ENCODE data around the gene NLGN3. TPM values are rescaled to one million over a fixed set of nuclear protein-coding genes. Genes with fewer than 3 reads are reported as not detected.

NLGN3 gene
- polyA plus RNA-seq, 3 donors, result 0.05 to 0.80 TPM; not detected in 1

DNA sequence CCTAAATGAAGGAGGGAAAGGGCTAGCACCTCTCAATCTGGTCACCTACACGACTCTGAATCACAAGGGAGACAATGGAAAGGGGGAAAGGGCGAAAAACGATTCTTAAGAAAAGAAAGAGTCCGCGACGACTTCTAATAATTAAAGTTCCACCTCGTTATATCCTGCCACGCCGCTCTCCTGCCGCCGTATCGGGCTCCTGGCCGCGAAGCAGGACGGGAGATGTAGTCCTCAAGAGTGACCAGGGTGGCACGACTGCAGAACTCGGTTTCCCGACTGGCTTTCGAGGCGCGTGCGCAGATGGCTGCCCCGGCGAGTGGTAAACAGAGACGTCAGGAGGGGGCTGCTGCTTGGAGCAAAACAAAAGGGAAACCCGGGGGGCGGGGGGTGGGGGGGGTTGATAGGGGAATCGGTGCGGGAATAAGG is 49.1 kb upstream of the NLGN3 start, which contains the start of gene FOXO4:
Gene FOXO4 (plus strand): TSS at position 297 of the 426 bp plus-strand sequence. CDS start 678 bp downstream, outside the sequence.
- H3K4me3 ChIP-seq (replicated peaks in 1 of 3; ENCODE audit: low read depth in 2 of 3, low read length in 3 of 3), result peak within 1 kb of the TSS; percentile 83 to 90 (median 85)
- H3K4me2 ChIP-seq (replicated peaks; ENCODE audit: extremely low read depth, low read length, poor library complexity, severe bottlenecking), result peak within 1 kb of the TSS; percentile 80
- no peaks in the 10 kb centered on the region for H3K27me3 ChIP-seq (ENCODE audit: control insufficient read depth in 2 of 2, insufficient read depth in 2 of 2, low read length in 2 of 2)
- peak within 1 kb of the TSS; percentile 92 to 98 for H3K4me3 Mint-ChIP-seq
- DNase-seq, result peak; percentile 79 to 83 (median 79)
- H3K27ac ChIP-seq (ENCODE audit: low read depth in 1 of 2, low read length in 2 of 2), result peak within 1 kb of the TSS; percentile 6 to 75
- no peaks in the 10 kb centered on the region for H3K79me2 ChIP-seq (ENCODE audit: insufficient read depth, low read length)
- intact Hi-C loops (cut with micrococcal nuclease), result loop anchor here (5.0 to 10.0 kb wide), 2 partner anchors 79 to 87 kb away; no protein-coding TSS in a partner anchor
- peaks cover 20% of the 10 kb centered on the region for H3K4me1 Mint-ChIP-seq
- H3K27me3 Mint-ChIP-seq (ENCODE audit: low read depth in 3 of 3), result peaks cover 0 to 20% (median 5%) of the 10 kb centered on the region in 3 donors
- TF ChIP-seq, protein P1, sequence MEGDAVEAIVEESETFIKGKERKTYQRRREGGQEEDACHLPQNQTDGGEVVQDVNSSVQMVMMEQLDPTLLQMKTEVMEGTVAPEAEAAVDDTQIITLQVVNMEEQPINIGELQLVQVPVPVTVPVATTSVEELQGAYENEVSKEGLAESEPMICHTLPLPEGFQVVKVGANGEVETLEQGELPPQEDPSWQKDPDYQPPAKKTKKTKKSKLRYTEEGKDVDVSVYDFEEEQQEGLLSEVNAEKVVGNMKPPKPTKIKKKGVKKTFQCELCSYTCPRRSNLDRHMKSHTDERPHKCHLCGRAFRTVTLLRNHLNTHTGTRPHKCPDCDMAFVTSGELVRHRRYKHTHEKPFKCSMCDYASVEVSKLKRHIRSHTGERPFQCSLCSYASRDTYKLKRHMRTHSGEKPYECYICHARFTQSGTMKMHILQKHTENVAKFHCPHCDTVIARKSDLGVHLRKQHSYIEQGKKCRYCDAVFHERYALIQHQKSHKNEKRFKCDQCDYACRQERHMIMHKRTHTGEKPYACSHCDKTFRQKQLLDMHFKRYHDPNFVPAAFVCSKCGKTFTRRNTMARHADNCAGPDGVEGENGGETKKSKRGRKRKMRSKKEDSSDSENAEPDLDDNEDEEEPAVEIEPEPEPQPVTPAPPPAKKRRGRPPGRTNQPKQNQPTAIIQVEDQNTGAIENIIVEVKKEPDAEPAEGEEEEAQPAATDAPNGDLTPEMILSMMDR (IDR thresholded peaks at IDR 0.05), result no peak
- H3K4me1 ChIP-seq (ENCODE audit: control insufficient read depth in 1 of 2, insufficient read depth in 2 of 2, low read length in 2 of 2), result peaks cover 23 to 29% of the 10 kb centered on the region in 2 donors
- peak within 1 kb of the TSS; percentile 80 to 94 (median 91) for H3K27ac Mint-ChIP-seq
- peak within 1 kb of the TSS; percentile 49 for H3K9ac ChIP-seq (ENCODE audit: insufficient read depth, low read length, poor library complexity, severe bottlenecking)
- H3K9me3 Mint-ChIP-seq, result peaks cover 0 to 6% (median 0%) of the 10 kb centered on the region in 7 donors
- 0% methylated on average over 10 of the region's 29 CpGs for WGBS (ENCODE audit: insufficient coverage)
- peak within 1 kb of the TSS; percentile 81 for H2AFZ ChIP-seq (ENCODE audit: insufficient read depth, low read depth, low read length, poor library complexity, severe bottlenecking)
- no peaks in the 10 kb centered on the region for H3K36me3 ChIP-seq (replicated peaks in 1 of 2; ENCODE audit: control insufficient read depth in 1 of 2, insufficient read depth in 2 of 2, low read length in 2 of 2)
- H3K36me3 Mint-ChIP-seq, result peaks cover 7 to 8% of the 10 kb centered on the region in 2 donors
- no peaks in the 10 kb centered on the region for H3K9me3 ChIP-seq (replicated peaks in 1 of 2; ENCODE audit: control insufficient read depth in 1 of 2, insufficient read depth in 1 of 2, low read length in 2 of 2)
- no peaks in the 10 kb centered on the region for H4K20me1 ChIP-seq (ENCODE audit: insufficient read depth, low read length)

DNA sequence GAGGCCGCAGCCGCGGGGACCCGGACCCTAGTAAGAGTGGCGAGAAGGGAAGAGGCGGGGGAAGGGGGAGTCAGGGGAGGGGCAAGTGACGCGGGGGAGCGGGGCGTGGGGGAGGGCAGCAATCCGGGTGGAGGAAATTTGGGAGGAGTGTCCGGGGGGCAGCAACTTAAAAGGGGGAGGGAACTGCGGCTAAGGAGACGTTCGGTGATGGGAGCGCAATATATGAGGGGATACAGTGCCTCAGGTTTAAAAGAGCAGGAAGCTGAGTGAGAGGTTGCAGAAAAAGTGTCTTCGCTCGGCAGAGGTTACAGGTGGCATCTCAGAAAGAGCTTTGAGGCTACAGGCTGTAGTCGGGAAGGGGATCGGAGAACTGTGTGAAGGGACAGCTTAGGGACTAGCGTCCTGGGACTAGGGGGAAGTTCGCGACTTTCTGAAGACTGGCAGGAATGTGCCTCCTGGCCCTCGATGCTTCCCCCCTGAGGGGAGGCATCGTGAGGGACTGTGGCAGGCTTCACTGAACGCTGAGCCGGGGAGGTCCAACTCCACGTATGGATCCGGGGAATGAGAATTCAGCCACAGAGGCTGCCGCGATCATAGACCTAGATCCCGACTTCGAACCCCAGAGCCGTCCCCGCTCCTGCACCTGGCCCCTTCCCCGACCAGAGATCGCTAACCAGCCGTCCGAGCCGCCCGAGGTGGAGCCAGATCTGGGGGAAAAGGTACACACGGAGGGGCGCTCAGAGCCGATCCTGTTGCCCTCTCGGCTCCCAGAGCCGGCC is 48.5 kb upstream of the NLGN3 start:
- no peaks in the 10 kb centered on the region for H3K79me2 ChIP-seq (ENCODE audit: insufficient read depth, low read length)
- peak overlapping the region; percentile 6 to 75 for H3K27ac ChIP-seq (ENCODE audit: low read depth in 1 of 2, low read length in 2 of 2)
- H3K4me1 Mint-ChIP-seq, result peaks cover 20% of the 10 kb centered on the region
- H3K9me3 ChIP-seq (replicated peaks in 1 of 2; ENCODE audit: control insufficient read depth in 1 of 2, insufficient read depth in 1 of 2, low read length in 2 of 2), result no peaks in the 10 kb centered on the region
- intact Hi-C loops (cut with micrococcal nuclease), result loop anchor here (5.0 to 10.0 kb wide), 2 partner anchors 79 to 86 kb away; no protein-coding TSS in a partner anchor
- H3K9me3 Mint-ChIP-seq, result peaks cover 0 to 6% (median 0%) of the 10 kb centered on the region in 7 donors
- peaks cover 0 to 4% of the 10 kb centered on the region in 2 donors for H3K36me3 ChIP-seq (replicated peaks in 1 of 2; ENCODE audit: control insufficient read depth in 1 of 2, insufficient read depth in 2 of 2, low read length in 2 of 2)
- peak overlapping the region; percentile 80 to 94 (median 91) for H3K27ac Mint-ChIP-seq
- H2AFZ ChIP-seq (ENCODE audit: insufficient read depth, low read depth, low read length, poor library complexity, severe bottlenecking), result peak overlapping the region; percentile 81
- H3K4me3 ChIP-seq (replicated peaks in 1 of 3; ENCODE audit: low read depth in 2 of 3, low read length in 3 of 3), result peak overlapping the region; percentile 83 to 90 (median 85)
- peaks cover 23 to 29% of the 10 kb centered on the region in 2 donors for H3K4me1 ChIP-seq (ENCODE audit: control insufficient read depth in 1 of 2, insufficient read depth in 2 of 2, low read length in 2 of 2)
- no peaks in the 10 kb centered on the region for H3K27me3 ChIP-seq (ENCODE audit: control insufficient read depth in 2 of 2, insufficient read depth in 2 of 2, low read length in 2 of 2)
- H3K36me3 Mint-ChIP-seq, result peaks cover 13% of the 10 kb centered on the region in 2 donors
- TF ChIP-seq, protein P1 (IDR thresholded peaks at IDR 0.05), result no peak
- peak overlapping the region; percentile 49 for H3K9ac ChIP-seq (ENCODE audit: insufficient read depth, low read length, poor library complexity, severe bottlenecking)
- H3K4me2 ChIP-seq (replicated peaks; ENCODE audit: extremely low read depth, low read length, poor library complexity, severe bottlenecking), result peak overlapping the region; percentile 80
- DNase-seq, result peak in 1 of 3 donors; percentile 23
- WGBS (ENCODE audit: insufficient coverage), result 0% methylated on average over 26 of the region's 46 CpGs
- peak overlapping the region; percentile 92 to 98 for H3K4me3 Mint-ChIP-seq
- no peaks in the 10 kb centered on the region for H4K20me1 ChIP-seq (ENCODE audit: insufficient read depth, low read length)
- peaks cover 0 to 21% (median 5%) of the 10 kb centered on the region in 3 donors for H3K27me3 Mint-ChIP-seq (ENCODE audit: low read depth in 3 of 3)
